ENCODE measurements around the gene SHISA5.

GRCh38 chr3:48486952-48487351, 17.0 kb downstream of the SHISA5 start:
- TF ChIP-seq ASH2L (IDR thresholded peaks at IDR 0.05; ENCODE audit: low read length), result no peak
- TF ChIP-seq POLR2AphosphoS5 (IDR thresholded peaks at IDR 0.05; ENCODE audit: low read depth, low read length), result no peak
- TF ChIP-seq CBX5 (IDR thresholded peaks at IDR 0.05; ENCODE audit: low read depth, low read length), result no peak
- TF ChIP-seq CREB1 (IDR thresholded peaks at IDR 0.05), result no peak
- no peak for TF ChIP-seq CHD7 (IDR thresholded peaks at IDR 0.05; ENCODE audit: insufficient replicate concordance, low read length)
- TF ChIP-seq POLR2A (IDR thresholded peaks at IDR 0.05; ENCODE audit: control extremely low read depth in 1 of 2, low read depth in 2 of 2, low read length in 2 of 2), result no peak
- no peak for TF ChIP-seq TBP (IDR thresholded peaks at IDR 0.05; ENCODE audit: low read depth, low read length)
- no peak for TF ChIP-seq CTCF (IDR thresholded peaks at IDR 0.05; ENCODE audit: control extremely low read depth in 1 of 3, insufficient read depth in 1 of 3, low read depth in 1 of 3, low read length in 3 of 3)
- no peak for TF ChIP-seq JUND (IDR thresholded peaks at IDR 0.05; ENCODE audit: low read length)
- no peak for TF ChIP-seq SRF (IDR thresholded peaks at IDR 0.05; ENCODE audit: low read depth, low read length)

All from H1 (cell line).